ENCODE results near the gene TRA2A. TPM values are rescaled to one million over a fixed set of nuclear protein-coding genes. Genes with fewer than 3 reads are reported as not detected.

The TRA2A gene
- total and polyA plus RNA-seq, 2 of the 13 experiments (the other 11 are each of a cell fraction or from before 2014, with no cell fraction given) = 39.1 to 41.6 TPM

DNA sequence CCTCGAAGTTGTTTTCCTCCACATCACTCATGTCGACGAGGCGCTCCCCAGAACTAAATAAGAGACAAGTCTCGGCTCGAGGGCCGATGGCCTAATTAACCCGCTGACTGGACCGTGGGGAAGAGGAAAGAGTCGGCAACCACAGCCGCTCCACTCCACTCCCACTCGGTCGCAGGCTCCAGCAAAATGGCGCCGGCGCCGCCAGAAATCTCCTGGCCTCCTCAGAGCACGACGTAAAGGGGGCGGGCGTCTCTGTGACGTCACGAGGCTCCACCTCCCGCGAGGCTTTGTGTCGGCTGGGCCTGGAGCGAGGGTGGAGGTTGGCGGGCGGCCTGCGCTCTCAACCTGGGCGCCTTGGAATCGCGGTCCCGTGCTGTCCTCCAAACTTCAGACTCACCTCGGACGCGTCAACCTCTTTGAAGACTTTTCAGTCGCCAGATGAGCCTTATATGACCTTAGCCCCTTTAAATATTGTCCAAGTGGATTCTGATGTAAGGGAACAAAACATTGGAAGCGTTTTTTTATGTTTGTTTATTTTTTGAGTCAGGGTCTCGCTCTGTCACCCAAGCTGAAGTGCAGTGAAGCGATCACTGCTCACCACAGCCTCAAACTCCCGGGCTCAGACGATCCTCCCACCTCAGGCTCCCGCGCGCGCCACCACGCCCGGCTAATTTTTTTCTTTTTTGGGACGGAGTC, at the start of gene TRA2A (continued):
- TF ChIP-seq, protein P1, sequence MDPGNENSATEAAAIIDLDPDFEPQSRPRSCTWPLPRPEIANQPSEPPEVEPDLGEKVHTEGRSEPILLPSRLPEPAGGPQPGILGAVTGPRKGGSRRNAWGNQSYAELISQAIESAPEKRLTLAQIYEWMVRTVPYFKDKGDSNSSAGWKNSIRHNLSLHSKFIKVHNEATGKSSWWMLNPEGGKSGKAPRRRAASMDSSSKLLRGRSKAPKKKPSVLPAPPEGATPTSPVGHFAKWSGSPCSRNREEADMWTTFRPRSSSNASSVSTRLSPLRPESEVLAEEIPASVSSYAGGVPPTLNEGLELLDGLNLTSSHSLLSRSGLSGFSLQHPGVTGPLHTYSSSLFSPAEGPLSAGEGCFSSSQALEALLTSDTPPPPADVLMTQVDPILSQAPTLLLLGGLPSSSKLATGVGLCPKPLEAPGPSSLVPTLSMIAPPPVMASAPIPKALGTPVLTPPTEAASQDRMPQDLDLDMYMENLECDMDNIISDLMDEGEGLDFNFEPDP (CRISPR knock-in tag; conservative IDR thresholded peaks at IDR 0.05) = 0 out of 2 replicates have a peak, but pooled peaks have one; percentile 13
- TF ChIP-seq FOSL2 (CRISPR knock-in tag; IDR thresholded peaks at IDR 0.05) (no peak; the same call in none of the 2 replicates), FOXO1 (CRISPR knock-in tag; IDR thresholded peaks at IDR 0.05) (0 out of 2 replicates have a peak, but pooled peaks have one; percentile 32), NR2F6 (IDR thresholded peaks at IDR 0.05) (no peak), NR2F6 (CRISPR knock-in tag; IDR thresholded peaks at IDR 0.05) (peak; percentile 11; the same call in 1 of the 2 replicates), PHF8 (CRISPR knock-in tag; IDR thresholded peaks at IDR 0.05) (peak; percentile 88), ZNF30 (CRISPR knock-in tag; IDR thresholded peaks at IDR 0.05) (no peak), MAFK (conservative IDR thresholded peaks at IDR 0.05 in 1 of 2, IDR thresholded peaks at IDR 0.05 in 1 of 2; ENCODE audit: low read length in 2 of 2) (no peak), ZSCAN31 (CRISPR knock-in tag; IDR thresholded peaks at IDR 0.05; ENCODE audit: low read depth) (0 out of 2 replicates have a peak, but pooled peaks have one; percentile 32), ZNF790 (CRISPR knock-in tag; IDR thresholded peaks at IDR 0.05; ENCODE audit: borderline replicate concordance) (no peak), SIX4 (CRISPR knock-in tag; IDR thresholded peaks at IDR 0.05) (no peak; the same call in 1 of the 2 replicates), CHCHD3 (CRISPR knock-in tag; IDR thresholded peaks at IDR 0.05) (no peak), CREBL2 (CRISPR knock-in tag; IDR thresholded peaks at IDR 0.05; ENCODE audit: borderline replicate concordance) (no peak), MLLT10 (CRISPR knock-in tag; IDR thresholded peaks at IDR 0.05) (no peak), KAT2B (IDR thresholded peaks at IDR 0.05; ENCODE audit: borderline replicate concordance, low read depth, low read length) (no peak), ZNF235 (CRISPR knock-in tag; IDR thresholded peaks at IDR 0.05; ENCODE audit: borderline replicate concordance) (peak; percentile 72; the same call in 1 of the 2 replicates), ZNF234 (CRISPR knock-in tag; conservative IDR thresholded peaks at IDR 0.05) (no peak), ARID2 (CRISPR knock-in tag; IDR thresholded peaks at IDR 0.05; ENCODE audit: borderline replicate concordance) (0 out of 2 replicates have a peak, but pooled peaks have one; percentile 11)
- TF ChIP-seq, protein P2, sequence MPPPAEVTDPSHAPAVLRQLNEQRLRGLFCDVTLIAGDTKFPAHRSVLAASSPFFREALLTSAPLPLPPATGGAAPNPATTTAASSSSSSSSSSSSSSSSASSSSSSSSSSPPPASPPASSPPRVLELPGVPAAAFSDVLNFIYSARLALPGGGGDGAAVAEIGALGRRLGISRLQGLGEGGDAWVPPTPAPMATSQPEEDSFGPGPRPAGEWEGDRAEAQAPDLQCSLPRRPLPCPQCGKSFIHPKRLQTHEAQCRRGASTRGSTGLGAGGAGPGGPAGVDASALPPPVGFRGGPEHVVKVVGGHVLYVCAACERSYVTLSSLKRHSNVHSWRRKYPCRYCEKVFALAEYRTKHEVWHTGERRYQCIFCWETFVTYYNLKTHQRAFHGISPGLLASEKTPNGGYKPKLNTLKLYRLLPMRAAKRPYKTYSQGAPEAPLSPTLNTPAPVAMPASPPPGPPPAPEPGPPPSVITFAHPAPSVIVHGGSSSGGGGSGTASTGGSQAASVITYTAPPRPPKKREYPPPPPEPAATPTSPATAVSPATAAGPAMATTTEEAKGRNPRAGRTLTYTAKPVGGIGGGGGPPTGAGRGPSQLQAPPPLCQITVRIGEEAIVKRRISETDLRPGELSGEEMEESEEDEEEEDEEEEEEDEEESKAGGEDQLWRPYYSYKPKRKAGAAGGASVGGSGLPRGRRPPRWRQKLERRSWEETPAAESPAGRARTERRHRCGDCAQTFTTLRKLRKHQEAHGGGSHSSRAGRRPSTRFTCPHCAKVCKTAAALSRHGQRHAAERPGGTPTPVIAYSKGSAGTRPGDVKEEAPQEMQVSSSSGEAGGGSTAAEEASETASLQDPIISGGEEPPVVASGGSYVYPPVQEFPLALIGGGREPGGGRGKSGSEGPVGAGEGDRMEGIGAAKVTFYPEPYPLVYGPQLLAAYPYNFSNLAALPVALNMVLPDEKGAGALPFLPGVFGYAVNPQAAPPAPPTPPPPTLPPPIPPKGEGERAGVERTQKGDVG (CRISPR knock-in tag; IDR thresholded peaks at IDR 0.05; ENCODE audit: borderline replicate concordance) = peak; percentile 31; the same call in 1 of the 2 replicates
- TF ChIP-seq, protein P3, sequence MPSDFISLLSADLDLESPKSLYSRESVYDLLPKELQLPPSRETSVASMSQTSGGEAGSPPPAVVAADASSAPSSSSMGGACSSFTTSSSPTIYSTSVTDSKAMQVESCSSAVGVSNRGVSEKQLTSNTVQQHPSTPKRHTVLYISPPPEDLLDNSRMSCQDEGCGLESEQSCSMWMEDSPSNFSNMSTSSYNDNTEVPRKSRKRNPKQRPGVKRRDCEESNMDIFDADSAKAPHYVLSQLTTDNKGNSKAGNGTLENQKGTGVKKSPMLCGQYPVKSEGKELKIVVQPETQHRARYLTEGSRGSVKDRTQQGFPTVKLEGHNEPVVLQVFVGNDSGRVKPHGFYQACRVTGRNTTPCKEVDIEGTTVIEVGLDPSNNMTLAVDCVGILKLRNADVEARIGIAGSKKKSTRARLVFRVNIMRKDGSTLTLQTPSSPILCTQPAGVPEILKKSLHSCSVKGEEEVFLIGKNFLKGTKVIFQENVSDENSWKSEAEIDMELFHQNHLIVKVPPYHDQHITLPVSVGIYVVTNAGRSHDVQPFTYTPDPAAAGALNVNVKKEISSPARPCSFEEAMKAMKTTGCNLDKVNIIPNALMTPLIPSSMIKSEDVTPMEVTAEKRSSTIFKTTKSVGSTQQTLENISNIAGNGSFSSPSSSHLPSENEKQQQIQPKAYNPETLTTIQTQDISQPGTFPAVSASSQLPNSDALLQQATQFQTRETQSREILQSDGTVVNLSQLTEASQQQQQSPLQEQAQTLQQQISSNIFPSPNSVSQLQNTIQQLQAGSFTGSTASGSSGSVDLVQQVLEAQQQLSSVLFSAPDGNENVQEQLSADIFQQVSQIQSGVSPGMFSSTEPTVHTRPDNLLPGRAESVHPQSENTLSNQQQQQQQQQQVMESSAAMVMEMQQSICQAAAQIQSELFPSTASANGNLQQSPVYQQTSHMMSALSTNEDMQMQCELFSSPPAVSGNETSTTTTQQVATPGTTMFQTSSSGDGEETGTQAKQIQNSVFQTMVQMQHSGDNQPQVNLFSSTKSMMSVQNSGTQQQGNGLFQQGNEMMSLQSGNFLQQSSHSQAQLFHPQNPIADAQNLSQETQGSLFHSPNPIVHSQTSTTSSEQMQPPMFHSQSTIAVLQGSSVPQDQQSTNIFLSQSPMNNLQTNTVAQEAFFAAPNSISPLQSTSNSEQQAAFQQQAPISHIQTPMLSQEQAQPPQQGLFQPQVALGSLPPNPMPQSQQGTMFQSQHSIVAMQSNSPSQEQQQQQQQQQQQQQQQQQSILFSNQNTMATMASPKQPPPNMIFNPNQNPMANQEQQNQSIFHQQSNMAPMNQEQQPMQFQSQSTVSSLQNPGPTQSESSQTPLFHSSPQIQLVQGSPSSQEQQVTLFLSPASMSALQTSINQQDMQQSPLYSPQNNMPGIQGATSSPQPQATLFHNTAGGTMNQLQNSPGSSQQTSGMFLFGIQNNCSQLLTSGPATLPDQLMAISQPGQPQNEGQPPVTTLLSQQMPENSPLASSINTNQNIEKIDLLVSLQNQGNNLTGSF (CRISPR knock-in tag; IDR thresholded peaks at IDR 0.05) = peak; percentile 61; the same call in 1 of the 2 replicates

All from HepG2 (cell line).